CD4-positive, alpha-beta T cell treated with Interleukin-15 for 4 hours (primary cell): ENCODE data around the gene ACMSD.
"Not testable (repeated sequence)": the region's sequence is repeated elsewhere in the genome, so short reads cannot be mapped to it uniquely, and the experiment has no call there.

Source experiments
- DNase-seq: peaks from one replicate; pipeline ENCODE4 v3.0.0-alpha.2; 2020; ENCODE audit warnings: low spot score

Gene ACMSD

GRCh38 chr2:134852518-134852917, 14.1 kb downstream of the ACMSD start:
- DNase-seq = no peak

- no peak for DNase-seq
These were observed 17.3 kb downstream of the ACMSD start for GRCh38 chr2:134855709-134856108.

GRCh38 chr2:134858245-134858644, 19.8 kb downstream of the ACMSD start:
- no peak for DNase-seq

DNA sequence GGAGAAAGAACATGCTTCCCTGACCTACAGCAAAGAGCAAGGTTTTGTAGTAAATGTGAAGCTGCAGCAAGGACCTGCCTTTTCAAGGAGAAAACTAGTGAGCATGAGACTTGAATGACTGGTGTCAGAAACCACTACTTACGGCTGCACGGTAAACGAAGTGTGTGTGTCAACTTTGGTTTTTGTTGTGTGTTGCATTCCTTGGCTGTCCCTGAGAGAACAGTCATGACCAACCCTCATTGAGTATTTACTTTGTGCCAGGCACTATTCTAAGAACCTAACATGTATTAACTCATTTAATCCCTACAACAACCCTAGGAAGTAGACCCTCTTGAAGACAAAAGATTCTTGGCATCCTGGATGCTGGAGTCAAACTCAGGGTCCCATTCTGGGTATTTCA, 22.8 kb downstream of the ACMSD start:
- DNase-seq = no peak

DNA sequence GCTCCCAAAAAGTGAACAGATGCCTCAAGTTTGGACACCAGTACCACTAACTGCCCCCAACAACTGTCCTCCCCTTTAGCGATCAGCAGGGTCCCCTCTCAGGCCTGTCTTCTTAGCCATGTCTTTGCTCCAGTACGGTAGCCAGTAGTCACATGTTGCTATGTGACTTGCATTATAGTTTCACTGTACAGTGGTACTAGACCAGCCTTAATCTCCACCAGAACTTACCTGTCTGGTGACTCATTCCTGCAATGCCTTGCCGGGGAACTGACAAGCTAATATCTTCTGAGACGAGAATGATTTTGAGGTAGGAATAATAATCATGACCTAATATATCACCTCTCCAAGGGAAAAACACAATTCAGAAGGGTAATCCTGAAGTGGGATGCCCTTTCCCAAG, 23.7 kb downstream of the ACMSD start:
- no peak for DNase-seq

DNA sequence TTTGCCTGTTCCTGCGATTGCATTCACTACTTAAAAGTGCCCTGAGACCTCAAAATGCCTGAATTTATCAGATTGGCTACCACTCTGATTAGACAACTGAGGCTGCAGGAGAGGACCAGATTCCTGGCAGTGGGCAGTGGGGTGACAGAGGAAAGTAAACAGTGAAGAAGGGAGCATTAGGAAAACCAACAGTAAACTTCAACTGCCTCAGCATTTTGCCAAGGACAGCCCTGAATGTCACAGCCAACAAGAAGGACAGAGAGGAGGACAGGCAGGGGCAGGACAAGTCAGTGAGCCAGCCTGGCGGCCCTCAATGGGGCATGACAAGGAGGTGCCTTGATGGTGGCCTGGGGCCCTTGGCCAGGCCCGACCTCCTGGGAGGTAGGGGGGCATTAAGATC, 24.3 kb downstream of the ACMSD start:
- DNase-seq = no peak

DNA sequence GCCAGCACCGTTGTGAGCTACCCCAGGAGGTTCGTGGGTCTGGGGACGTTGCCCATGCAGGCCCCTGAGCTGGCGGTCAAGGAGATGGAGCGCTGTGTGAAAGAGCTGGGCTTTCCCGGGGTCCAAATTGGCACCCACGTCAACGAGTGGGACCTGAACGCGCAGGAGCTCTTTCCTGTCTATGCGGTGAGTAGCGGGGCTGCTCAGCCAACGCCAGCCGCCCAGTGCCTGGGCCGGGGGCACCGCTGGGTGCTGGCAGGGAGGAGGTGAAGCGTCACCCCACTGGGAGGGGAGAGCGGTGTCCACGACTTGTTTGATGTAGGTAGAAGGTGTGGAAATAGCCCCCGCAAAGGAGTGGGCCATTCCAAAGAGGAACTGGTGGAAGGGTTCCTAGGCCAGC, 25.0 kb downstream of the ACMSD start:
- no peak for DNase-seq

DNA sequence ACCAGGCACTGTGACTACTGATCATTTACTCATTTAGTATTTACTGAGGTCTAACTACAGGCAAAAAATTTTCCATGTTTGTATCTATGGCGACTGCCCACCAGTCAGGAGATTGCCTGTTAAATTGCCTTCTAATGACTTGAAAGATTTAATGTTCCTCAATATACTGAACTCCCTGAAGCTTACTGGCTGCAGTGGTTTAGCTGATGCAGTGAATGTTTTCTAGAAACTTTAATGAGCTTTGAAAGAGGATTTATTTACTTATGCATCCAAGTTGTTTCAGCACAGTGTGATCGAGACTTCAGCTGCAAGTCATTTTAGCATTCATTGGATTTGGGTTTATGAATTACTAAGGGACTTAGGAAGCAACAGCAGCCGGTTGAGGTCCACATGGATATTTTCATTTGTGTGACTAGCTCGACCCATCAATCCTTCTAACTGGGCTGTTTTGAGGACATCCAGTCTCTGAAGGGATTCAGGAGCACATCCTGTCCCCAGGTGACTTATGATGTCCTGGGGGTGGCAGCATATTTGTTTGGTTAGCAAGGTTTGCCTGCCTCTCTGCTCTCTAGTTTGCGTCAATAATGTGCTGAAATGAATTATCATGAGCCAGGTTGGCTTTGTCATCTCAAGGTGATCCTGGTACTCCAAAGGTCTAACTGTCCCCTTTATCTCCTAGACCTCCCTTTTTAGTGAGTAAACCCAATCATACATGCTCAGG, 26.8 kb downstream of the ACMSD start:
- DNase-seq = no peak

DNA sequence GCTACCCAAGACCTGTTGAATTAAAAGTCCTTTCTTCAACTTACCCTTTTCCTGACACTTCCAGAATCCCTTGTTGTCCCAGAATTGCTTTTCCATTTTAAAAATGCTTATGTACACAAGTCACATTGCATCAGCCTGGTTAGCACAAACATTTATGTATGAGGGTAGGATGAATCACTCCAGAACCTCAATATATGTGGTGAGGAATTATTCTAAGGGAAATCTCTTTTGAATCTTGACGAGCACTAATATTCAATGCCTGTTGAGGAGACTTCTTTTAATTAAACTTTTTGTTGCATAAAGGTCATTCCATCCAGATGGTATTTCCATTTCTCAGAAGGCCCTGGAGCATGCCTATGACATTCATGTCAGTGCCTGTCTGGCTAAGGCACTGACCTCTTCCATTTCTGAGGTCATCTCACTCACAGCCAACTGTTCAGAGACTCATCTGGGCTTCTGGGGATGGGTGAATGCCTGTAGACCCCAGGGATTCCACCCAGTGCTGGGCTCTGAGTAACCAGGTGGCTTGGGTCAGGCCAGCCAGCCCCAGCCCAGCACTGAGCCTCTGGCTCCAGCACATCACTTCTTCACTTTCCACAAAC, 28.2 kb downstream of the ACMSD start:
- DNase-seq = no peak

GRCh38 chr2:134869946-134870736, 31.7 kb downstream of the ACMSD start:
- DNase-seq = no peak

GRCh38 chr2:134873152-134873551, 34.7 kb downstream of the ACMSD start:
- DNase-seq = no peak

DNA sequence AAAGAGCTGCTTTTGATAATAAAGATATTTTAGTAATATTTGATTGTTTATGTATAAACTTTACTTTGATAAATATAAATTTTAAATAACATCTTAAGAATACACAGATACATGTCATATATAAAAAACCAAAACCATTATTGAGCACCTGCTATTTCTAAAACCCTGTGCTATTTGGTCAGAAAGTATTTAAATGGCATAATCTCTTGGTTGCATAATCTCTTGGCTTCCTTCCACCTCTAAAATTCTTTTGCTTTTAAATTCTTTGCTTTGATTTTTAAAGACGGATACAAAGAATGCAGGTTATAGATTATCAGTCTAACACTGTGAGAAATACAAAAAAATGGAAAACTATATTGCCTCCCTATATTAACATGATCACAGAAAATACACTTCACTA, 36.9 kb downstream of the ACMSD start:
- no peak for DNase-seq

DNA sequence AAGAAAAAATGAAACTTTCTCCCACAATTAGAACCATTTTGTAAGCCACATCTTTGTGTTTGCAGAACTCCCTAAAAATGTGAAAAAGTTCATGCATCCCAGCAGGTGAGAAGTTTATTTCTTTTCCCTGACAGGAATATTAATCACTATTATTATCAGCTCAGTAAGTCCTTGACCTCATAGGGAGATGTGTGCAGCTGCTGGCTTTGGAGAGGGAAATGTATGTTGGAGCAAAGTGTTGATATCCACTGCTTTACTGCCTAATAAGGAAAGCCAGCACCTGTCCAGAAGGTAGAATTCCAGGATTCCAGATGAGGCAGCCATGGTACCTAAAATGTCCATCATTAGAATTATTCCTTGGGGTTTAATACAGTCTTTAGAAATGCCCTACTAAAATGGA, 44.4 kb downstream of the ACMSD start:
- DNase-seq = no peak

- DNase-seq = no peak
These were observed 45.3 kb downstream of the ACMSD start for GRCh38 chr2:134883552-134884293.

- no peak for DNase-seq
These were observed 46.0 kb downstream of the ACMSD start for GRCh38 chr2:134884435-134884834.

DNA sequence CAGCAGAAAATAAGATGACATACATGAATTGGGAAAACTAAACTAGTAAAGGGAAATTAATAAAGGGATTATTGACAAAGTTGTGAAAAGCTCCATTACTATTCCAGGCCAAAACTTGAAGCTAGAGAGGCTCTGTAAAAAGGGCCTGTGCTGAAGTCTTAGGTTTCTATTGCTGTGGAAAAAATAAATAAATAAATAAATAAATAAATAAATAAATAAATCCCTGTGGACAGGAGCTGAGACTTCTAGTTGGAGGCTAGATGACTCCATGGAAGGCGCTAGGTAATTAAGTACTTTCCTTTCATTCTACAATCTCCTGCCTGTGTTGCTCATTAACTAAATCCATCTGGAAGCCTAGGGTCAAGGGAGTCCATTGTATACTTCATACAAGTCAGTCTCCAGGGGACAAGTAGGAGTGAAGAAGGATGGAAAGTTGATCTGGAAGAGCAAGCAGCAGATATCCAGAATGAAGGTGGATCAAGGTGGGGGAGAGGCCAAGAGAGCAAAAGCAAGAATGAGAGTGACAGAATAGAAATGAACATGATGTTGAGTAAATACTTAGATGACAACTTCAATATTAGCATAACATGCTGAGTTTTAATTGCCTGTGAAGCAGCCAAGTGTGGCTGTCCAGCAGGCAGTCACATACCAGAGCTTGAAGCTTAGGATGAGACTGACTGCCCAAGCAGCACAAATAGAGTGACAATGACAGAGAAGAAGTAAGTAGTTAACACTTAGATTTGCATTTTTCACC, 54.0 kb downstream of the ACMSD start:
- DNase-seq = no peak

- DNase-seq = no peak
These were observed 59.5 kb downstream of the ACMSD start for GRCh38 chr2:134897932-134898331.

DNA sequence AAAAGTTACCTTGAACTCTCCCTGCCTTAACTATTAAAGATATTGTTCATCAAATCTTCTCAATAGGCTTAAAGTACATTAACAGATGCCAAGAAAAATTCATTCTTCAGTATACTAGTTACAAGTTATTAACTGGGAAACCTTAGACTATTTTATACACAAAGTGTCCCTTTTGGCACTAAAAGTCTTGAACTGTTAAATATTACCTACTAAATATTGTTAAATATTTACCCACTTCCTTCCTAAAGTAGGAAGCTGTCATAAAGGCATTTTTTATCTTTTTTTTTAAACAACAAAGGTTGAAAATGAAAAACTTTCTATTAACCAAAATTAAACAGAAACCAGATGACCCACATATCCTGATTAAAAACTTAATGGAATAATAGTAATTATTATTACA, 60.8 kb downstream of the ACMSD start:
- DNase-seq = no peak

DNA sequence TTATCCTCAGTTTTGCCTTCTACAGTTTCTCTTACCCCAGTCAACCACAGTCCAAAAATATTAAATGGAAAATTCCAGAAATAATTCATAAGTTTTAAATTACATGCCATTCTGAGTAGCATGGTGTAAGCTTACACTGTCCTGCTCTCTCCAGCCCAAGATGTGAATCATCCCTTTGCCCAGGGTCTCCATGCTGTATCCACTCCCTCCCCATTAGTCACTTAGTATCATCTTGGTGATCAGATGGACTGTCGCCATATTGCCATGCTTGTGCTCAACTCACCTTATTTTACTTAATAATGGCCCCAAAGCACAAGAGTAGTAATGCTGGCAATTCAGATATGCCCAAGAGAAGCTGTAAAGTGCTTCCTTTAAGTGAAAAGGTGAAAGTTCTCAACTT, 61.7 kb downstream of the ACMSD start:
- no peak for DNase-seq

- DNase-seq = not testable (repeated sequence)
These were observed 65.3 kb downstream of the ACMSD start for GRCh38 chr2:134903701-134904100.

DNA sequence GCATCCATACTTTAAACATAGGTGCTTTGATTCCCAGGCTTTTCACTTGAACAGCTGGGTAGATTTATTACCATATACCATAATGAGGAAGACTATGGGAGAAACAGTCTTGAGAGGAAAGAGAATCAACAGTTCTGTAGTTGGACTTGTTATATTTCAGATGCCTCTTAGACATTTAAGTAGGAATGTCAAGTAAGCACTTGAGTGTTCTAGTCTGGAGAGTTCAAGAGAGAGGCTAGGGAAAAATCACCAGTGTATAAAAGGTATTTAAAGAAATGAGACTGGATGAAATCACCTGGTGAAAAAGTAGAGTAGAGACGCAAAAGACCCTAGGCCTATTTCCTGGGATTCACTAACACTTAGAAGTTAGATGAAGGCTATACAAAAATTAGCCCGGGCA, 66.8 kb downstream of the ACMSD start:
- no peak for DNase-seq

DNA sequence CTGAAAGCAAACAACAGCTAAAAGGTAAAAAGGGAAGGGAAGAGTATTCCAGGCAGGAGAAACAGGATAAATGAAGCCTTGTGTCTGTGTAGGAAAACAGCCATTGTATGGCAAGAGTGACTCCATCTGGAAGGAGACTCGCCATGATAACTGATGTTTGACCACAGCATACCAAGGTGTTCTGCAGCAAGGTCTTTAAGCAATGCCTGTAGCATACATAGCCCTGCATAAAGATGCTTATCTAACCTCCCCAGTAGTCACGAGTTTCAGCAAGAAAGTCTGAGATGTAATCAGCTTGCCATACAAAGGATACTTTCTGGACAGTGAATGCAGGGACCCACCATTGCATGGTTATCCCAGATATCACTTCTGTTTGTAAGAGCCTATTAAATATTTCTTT, 68.3 kb downstream of the ACMSD start:
- no peak for DNase-seq
